Vagina (tissue), 2 donors: Measurements from ENCODE around the gene PELI2. TPM values are rescaled to one million over a fixed set of nuclear protein-coding genes. Genes with fewer than 3 reads are reported as not detected.

Experiments used
- DNase-seq, 2 donors: peaks; one replicate each; pipeline ENCODE4 v3.0.0-alpha.2; 2017; ENCODE audit errors: extremely low spot score in 2 of 2
- H3K27ac ChIP-seq: fragments of 200-600 bp; sonication (generic); one replicate; pipeline ENCODE4 v1.5.1; 2019
- H3K27me3 ChIP-seq: fragments of 200-600 bp; sonication (generic); one replicate; pipeline ENCODE4 v1.5.1; 2019
- H3K36me3 ChIP-seq, 2 donors: fragments of 200-600 bp; sonication (generic); one replicate each; pipeline ENCODE4 v1.5.1; 2017 to 2019
- H3K4me1 ChIP-seq: fragments of 200-600 bp; sonication (generic); one replicate; pipeline ENCODE4 v1.5.1; 2019
- H3K4me3 ChIP-seq, 2 donors: fragments of 200-600 bp; sonication (generic); 1 replicate in 1 of 2; 2 replicates in 1 of 2; pipeline ENCODE4 v1.5.1; 2016 to 2019
- H3K9me3 ChIP-seq: fragments of 200-600 bp; sonication (generic); one replicate; pipeline ENCODE4 v1.5.1; 2019
- POLR2A ChIP-seq, 2 donors: fragments of 450-650 bp; IDR thresholded peaks; one replicate each; pipeline ENCODE4 v1.6.1; 2017; ENCODE audit warnings: antibody characterized with exemption in 2 of 2, mild to moderate bottlenecking in 2 of 2, moderate library complexity in 2 of 2
- POLR2AphosphoS5 ChIP-seq, 2 donors: sonication (generic); formaldehyde crosslinking; IDR thresholded peaks; one replicate each; pipeline ENCODE4 v1.9.0; 2017; ENCODE audit warnings: antibody characterized with exemption in 2 of 2, mild to moderate bottlenecking in 2 of 2, low read depth in 1 of 2; ENCODE audit not compliant: insufficient read depth in 1 of 2
- intact Hi-C: fragments of 100-400 bp; cut with DNase I; formaldehyde crosslinking; loops from one replicate; pipeline ENCODE4 v1.15.1; 2023
- total RNA-seq: library from RNA; depleted of rRNA; stranded (reverse); fragments of >200 nt; gene quantifications from one replicate; pipeline ENCODE4 v1.2.3, GENCODE V29; 2016
- TF ChIP-seq, protein P1 (sequence below), 3 experiments: fragments of 450-650 bp in 2 of 3; fragments of 200-600 bp in 1 of 3; sonication (generic) in 1 of 3; IDR thresholded peaks; one replicate each; pipeline ENCODE4 v1.5.1; 2017 to 2019; ENCODE audit warnings: antibody characterized with exemption in 3 of 3, mild to moderate bottlenecking in 2 of 3, moderate library complexity in 2 of 3

The PELI2 gene
- total RNA-seq, 1 donor from 2014 or later = 9.6 TPM

- no peaks in the 10 kb centered on the region for H3K27me3 ChIP-seq
- TF ChIP-seq, protein P1, sequence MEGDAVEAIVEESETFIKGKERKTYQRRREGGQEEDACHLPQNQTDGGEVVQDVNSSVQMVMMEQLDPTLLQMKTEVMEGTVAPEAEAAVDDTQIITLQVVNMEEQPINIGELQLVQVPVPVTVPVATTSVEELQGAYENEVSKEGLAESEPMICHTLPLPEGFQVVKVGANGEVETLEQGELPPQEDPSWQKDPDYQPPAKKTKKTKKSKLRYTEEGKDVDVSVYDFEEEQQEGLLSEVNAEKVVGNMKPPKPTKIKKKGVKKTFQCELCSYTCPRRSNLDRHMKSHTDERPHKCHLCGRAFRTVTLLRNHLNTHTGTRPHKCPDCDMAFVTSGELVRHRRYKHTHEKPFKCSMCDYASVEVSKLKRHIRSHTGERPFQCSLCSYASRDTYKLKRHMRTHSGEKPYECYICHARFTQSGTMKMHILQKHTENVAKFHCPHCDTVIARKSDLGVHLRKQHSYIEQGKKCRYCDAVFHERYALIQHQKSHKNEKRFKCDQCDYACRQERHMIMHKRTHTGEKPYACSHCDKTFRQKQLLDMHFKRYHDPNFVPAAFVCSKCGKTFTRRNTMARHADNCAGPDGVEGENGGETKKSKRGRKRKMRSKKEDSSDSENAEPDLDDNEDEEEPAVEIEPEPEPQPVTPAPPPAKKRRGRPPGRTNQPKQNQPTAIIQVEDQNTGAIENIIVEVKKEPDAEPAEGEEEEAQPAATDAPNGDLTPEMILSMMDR (IDR thresholded peaks at IDR 0.05) = no peak
- TF ChIP-seq POLR2AphosphoS5 (IDR thresholded peaks at IDR 0.05; ENCODE audit: insufficient read depth in 1 of 2, low read depth in 1 of 2) (no peak), POLR2A (IDR thresholded peaks at IDR 0.05) (no peak)
- no peak for DNase-seq
- peak overlapping the region; percentile 42 for H3K27ac ChIP-seq
- H3K4me3 ChIP-seq = no peak overlapping the region
- intact Hi-C loops = no loop called here
- H3K36me3 ChIP-seq = no peaks in the 10 kb centered on the region
- peaks cover 16% of the 10 kb centered on the region for H3K4me1 ChIP-seq
- H3K9me3 ChIP-seq = no peaks in the 10 kb centered on the region
Observed at GRCh38 chr14:56195704-56196103, 77.5 kb downstream of the PELI2 start.

DNA sequence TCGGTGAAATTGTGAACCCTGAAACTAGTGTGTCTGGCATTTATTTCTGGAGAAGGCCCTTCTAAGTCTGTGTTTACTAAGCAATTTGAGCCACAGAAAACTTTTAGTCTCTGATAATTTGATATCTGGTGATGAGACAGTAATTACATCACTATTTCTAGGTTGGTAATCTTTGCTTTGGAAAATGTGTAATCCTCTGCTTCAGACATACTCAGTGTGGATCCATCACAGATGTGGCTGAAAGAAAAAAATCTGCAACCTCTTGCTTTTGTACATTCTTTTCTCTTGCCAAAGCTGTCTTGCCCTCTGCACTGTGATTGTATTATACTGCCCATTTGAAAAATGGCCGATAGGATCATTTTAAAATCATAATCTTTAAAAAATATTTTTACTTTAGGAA, 78.1 kb downstream of the PELI2 start:
- Histone ChIP-seq H3K4me3 (no peak overlapping the region), H3K27me3 (no peaks in the 10 kb centered on the region), H3K36me3 (no peaks in the 10 kb centered on the region), H3K27ac (peak overlapping the region; percentile 42), H3K9me3 (no peaks in the 10 kb centered on the region), H3K4me1 (peaks cover 16% of the 10 kb centered on the region)
- no peak for TF ChIP-seq POLR2A (IDR thresholded peaks at IDR 0.05)
- TF ChIP-seq, protein P1 (IDR thresholded peaks at IDR 0.05) = no peak
- no peak for TF ChIP-seq POLR2AphosphoS5 (IDR thresholded peaks at IDR 0.05; ENCODE audit: insufficient read depth in 1 of 2, low read depth in 1 of 2)
- intact Hi-C loops = no loop called here
- DNase-seq = no peak

DNA sequence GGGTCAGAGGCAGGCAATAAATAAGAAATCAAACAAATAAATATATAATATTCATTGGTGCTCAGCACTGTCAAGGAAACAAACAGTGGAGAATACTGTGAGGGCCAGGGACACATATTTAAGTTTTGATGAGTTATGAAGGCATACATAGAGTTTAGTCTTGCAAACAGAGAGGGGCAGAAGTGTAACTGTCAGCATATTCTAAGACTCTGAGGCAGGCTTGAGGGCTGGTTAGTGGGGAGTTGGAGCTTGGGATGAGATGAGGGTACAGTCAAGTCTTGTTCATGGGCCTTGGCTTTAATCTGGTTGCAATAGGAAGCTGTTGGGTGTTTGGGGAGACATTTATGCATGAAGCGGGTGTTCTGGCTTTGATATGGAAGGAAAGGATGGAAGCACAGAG, 78.9 kb downstream of the PELI2 start:
- H3K36me3 ChIP-seq = no peaks in the 10 kb centered on the region
- no peak for TF ChIP-seq POLR2AphosphoS5 (IDR thresholded peaks at IDR 0.05; ENCODE audit: insufficient read depth in 1 of 2, low read depth in 1 of 2)
- no peak for TF ChIP-seq POLR2A (IDR thresholded peaks at IDR 0.05)
- TF ChIP-seq, protein P1 (IDR thresholded peaks at IDR 0.05) = no peak
- peaks cover 16% of the 10 kb centered on the region for H3K4me1 ChIP-seq
- intact Hi-C loops = no loop called here
- H3K27ac ChIP-seq = peak overlapping the region; percentile 4
- H3K27me3 ChIP-seq = no peaks in the 10 kb centered on the region
- no peaks in the 10 kb centered on the region for H3K9me3 ChIP-seq
- DNase-seq = no peak
- H3K4me3 ChIP-seq = no peak overlapping the region

DNA sequence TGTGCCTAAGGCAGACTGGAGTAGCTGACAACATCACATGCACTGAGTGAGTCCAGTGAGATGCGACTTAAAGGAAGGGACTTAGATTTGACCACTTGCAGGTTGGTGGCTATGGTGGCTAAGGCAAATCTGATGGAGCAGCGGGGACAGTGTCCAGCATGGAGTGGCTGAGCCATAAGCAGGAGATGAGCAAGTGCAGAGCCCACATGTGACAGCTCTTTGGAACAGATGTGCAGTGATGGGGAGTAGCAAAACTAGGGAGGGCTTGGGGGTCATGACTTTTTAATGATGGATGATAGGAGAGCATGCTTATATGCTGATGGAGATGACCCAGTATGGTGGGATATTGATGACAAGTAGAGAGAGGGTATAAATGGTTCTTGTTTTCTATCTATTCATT, 80.2 kb downstream of the PELI2 start:
- TF ChIP-seq POLR2A (IDR thresholded peaks at IDR 0.05) (no peak), POLR2AphosphoS5 (IDR thresholded peaks at IDR 0.05; ENCODE audit: insufficient read depth in 1 of 2, low read depth in 1 of 2) (no peak)
- TF ChIP-seq, protein P1 (IDR thresholded peaks at IDR 0.05) = no peak
- H3K27ac ChIP-seq = peak overlapping the region; percentile 30
- intact Hi-C loops = no loop called here
- peaks cover 16% of the 10 kb centered on the region for H3K4me1 ChIP-seq
- H3K9me3 ChIP-seq = no peaks in the 10 kb centered on the region
- no peak overlapping the region for H3K4me3 ChIP-seq
- H3K27me3 ChIP-seq = no peaks in the 10 kb centered on the region
- H3K36me3 ChIP-seq = no peaks in the 10 kb centered on the region
- DNase-seq = no peak

DNA sequence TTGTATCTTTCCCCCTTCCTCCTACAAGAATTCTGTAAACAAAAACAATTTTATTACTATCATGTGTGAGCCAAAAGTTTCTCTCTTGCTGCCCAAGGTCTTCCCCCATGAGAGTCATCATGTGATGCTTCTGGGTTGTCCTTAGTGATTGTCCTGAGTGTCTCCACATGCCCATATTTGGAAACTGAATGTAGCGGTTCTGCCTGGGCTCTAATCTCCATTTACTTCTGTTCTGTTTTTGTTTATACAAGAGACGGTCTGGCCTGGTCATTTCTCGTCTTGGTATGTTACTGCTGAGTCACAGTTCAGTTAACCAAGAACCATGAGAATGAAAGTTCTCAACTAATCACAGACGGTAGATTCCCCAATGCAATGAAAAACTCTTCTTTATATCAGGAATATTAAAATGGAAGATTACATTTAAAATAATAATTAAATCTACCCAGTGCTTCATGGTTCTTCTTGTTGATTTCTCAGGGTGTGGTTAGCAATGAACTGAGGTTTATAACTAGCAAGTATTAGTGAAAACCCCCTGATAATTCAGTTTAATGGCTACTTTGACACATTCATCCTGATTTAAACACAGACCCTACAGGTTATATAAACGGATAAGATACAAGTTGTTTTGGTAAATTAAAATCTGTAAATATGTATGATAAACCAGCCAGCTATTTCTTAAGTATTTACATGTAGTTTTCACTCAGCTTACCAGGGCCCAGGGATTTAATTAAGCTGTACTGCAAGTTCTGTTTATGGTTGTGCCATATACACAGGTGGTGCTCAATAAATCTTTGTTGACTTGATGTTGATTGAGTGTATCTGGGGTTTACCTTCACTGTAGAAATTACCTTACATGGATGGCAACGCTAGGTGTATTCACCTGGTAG, 81.1 kb downstream of the PELI2 start:
- H3K36me3 ChIP-seq = no peaks in the 10 kb centered on the region
- no peak for DNase-seq
- intact Hi-C loops = no loop called here
- no peaks in the 10 kb centered on the region for H3K27me3 ChIP-seq
- H3K4me3 ChIP-seq = no peak overlapping the region
- peaks cover 16% of the 10 kb centered on the region for H3K4me1 ChIP-seq
- H3K9me3 ChIP-seq = no peaks in the 10 kb centered on the region
- H3K27ac ChIP-seq = peak overlapping the region; percentile 62
- TF ChIP-seq POLR2A (IDR thresholded peaks at IDR 0.05) (no peak), POLR2AphosphoS5 (IDR thresholded peaks at IDR 0.05; ENCODE audit: insufficient read depth in 1 of 2, low read depth in 1 of 2) (peak in 1 of 2 donors; percentile 72)
